ENCODE results near the gene TTC5. TPM values are rescaled to one million over a fixed set of nuclear protein-coding genes. Genes with fewer than 3 reads are reported as not detected.

Gene TTC5
- total RNA-seq, 1 donor from 2014 or later: 15.6 TPM

DNA sequence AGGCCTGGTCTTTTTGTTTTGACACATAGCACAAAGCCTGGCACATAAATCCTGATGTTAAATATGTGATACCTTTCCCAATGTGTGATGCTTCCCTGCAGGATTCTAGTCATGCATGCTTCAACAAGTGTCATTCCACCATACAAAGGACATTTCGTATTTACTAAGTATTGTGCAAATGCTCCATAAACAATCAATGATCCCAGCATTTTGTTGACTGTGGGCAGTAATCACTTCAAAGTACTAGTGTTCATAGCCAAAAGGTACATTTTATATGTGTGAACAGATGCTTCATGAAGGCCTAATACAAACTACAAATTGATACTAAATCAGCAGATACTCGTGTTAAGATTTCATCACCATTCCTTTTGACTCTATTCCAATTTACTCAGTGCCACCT, 23.0 kb upstream of the TTC5 start:
- no peak for TF ChIP-seq CTCF (IDR thresholded peaks at IDR 0.05)
- no peak for ATAC-seq
- H3K9me3 ChIP-seq: no peaks in the 10 kb centered on the region
- no peak overlapping the region for H3K27ac ChIP-seq
- intact Hi-C loops (cut with DNase I): loop anchor here (10.0 kb wide), 1 partner anchor 776 kb away; the partner anchor contains the start of gene TMEM253
- H3K4me3 ChIP-seq: no peak overlapping the region
- H3K36me3 ChIP-seq: peaks cover 43% of the 10 kb centered on the region
- DNase-seq: no peak
- peaks cover 23% of the 10 kb centered on the region for H3K4me1 ChIP-seq
- no peaks in the 10 kb centered on the region for H3K27me3 ChIP-seq

- no peaks in the 10 kb centered on the region for H3K27me3 ChIP-seq
- peaks cover 19% of the 10 kb centered on the region for H3K4me1 ChIP-seq
- peak; percentile 83 for TF ChIP-seq CTCF (IDR thresholded peaks at IDR 0.05)
- peak; percentile 80 for ATAC-seq
- DNase-seq: no peak
- H3K9me3 ChIP-seq: no peaks in the 10 kb centered on the region
- intact Hi-C loops (cut with DNase I): loop anchor here (10.0 kb wide), 1 partner anchor 778 kb away; the partner anchor contains the start of gene TMEM253
- peaks cover 49% of the 10 kb centered on the region for H3K36me3 ChIP-seq
- H3K27ac ChIP-seq: peak overlapping the region; percentile 6
- no peak overlapping the region for H3K4me3 ChIP-seq
These were observed 21.5 kb upstream of the TTC5 start for GRCh38 chr14:20327005-20327869.

DNA sequence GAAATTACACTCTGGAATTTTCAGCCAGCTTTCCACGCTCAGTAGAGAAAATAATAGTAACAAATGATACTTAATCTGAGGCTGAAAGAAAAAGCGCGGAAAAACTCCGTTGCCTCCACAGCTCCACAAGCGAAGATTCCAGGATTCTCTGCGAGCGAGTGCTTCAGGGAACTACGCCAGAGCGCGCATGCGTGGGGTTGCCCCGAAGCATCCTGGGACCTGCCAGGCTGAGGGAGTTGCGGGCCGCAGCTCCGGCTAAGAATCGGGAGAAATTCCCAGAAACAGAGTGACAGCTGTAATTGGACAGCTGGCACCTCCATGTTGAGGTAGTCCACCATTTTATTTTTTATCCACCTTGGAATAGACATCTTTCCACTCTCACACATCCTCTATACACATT, 12.0 kb upstream of the TTC5 start:
- ATAC-seq (no peak), DNase-seq (peak; percentile 47)
- peaks cover 89% of the 10 kb centered on the region for H3K36me3 ChIP-seq
- H3K4me3 ChIP-seq: no peak overlapping the region
- intact Hi-C loops (cut with DNase I): no loop called here
- TF ChIP-seq CTCF (IDR thresholded peaks at IDR 0.05): no peak
- no peak overlapping the region for H3K27ac ChIP-seq
- H3K27me3 ChIP-seq: no peaks in the 10 kb centered on the region
- no peaks in the 10 kb centered on the region for H3K4me1 ChIP-seq
- H3K9me3 ChIP-seq: no peaks in the 10 kb centered on the region

DNA sequence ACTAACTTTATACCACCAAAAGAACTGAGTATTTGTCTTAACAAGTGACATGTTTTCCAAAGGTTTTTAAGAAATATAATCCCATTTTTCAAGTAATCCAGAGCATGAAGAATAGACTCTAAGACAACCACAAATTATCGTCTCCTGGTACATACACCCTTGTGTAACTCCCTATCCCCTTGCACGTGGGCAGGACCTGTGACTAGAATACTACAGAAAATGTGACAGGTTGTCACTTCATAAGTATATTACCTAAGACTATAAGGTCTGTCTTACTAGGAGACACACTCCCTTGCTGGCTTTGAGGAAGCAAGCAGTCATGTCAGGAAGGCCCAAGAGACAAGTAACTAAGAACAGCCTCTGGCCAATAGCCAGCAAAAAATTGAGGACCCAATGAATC, 8.3 kb upstream of the TTC5 start:
- TF ChIP-seq CTCF (IDR thresholded peaks at IDR 0.05): no peak
- no peak overlapping the region for H3K4me3 ChIP-seq
- intact Hi-C loops (cut with DNase I): no loop called here

DNA sequence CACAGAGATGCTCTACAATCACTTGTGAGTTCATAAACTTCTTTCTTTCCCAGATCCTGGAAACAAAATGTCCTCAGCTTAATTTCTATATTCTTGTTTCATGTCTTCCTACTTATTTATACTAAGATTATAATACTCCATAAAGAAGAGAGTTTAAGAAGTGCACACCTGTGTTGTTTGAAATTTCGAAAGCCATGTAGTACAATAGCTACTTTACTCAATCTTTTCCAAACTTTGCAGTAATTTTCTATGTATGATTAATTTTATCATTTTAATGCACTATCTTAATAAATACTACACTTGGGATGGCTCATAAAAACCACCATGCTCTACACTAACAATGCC, 300 bp upstream of the TTC5 start:
- intact Hi-C loops (cut with DNase I): no loop called here
- Histone ChIP-seq H3K27me3 (no peaks in the 10 kb centered on the region), H3K36me3 (peaks cover 8% of the 10 kb centered on the region), H3K4me1 (peaks cover 6% of the 10 kb centered on the region), H3K4me3 (peak overlapping the region; percentile 65), H3K9me3 (no peaks in the 10 kb centered on the region), H3K27ac (no peak overlapping the region)
- DNase-seq (no peak), ATAC-seq (no peak)
- no peak for TF ChIP-seq CTCF (IDR thresholded peaks at IDR 0.05)

More for the DNA sequence above, 8.3 kb upstream of the TTC5 start:
- Histone ChIP-seq H3K36me3 (peaks cover 75% of the 10 kb centered on the region), H3K4me1 (no peaks in the 10 kb centered on the region), H3K27ac (no peak overlapping the region), H3K9me3 (no peaks in the 10 kb centered on the region), H3K27me3 (no peaks in the 10 kb centered on the region)
- ATAC-seq (no peak), DNase-seq (no peak)

All from upper lobe of right lung (tissue), 1 donor.